GM21360 (cell line): ENCODE measurements around the gene PLEKHG1.

Experiments
- ATAC-seq: cut with Tn5 transposase; IDR thresholded peaks from one replicate; pipeline ENCODE4 v1.9.1; 2021; ENCODE audit warnings: mild to moderate bottlenecking, moderate library complexity; ENCODE audit not compliant: unreplicated experiment

PLEKHG1 gene

DNA sequence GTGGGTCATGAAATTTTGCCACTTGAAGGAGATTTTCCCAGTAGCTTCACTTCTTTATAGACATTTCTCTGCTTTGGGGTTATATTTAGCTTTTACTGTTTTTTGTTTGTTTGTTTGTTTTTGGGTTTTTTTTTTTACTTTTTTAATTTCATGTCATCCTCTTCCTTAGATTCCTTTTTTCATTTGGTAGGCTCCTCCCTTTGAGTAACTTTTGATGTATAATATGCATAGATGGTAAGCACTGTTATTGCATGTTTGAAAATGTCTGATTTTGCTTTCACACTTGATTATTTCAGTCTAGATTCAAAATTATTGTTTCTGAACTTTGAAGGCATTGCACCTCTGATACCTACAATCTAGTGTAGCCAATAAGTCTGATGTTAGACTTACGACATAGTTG lies 37.6 kb downstream of the PLEKHG1 start:
- no peak for ATAC-seq

DNA sequence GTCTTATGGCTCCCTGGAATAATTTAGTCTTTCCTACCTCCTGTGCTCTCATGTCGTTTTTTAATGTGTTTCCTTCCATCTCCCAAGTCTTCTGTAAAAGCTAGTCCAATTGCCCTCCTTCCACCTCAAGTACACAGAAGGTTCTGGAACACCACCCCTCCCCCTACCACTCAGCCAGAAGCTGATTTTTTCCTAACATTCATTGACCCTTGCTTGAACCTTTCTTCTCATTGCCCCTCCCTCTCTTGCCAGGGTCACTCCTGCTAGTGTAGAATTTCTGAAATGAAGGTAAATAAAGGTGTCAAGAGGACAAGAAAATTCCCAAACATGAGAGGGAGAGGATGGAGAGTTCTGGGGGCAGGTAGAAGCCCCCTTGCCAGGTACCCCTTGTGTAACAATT lies 38.6 kb downstream of the PLEKHG1 start:
- ATAC-seq, result no peak

DNA sequence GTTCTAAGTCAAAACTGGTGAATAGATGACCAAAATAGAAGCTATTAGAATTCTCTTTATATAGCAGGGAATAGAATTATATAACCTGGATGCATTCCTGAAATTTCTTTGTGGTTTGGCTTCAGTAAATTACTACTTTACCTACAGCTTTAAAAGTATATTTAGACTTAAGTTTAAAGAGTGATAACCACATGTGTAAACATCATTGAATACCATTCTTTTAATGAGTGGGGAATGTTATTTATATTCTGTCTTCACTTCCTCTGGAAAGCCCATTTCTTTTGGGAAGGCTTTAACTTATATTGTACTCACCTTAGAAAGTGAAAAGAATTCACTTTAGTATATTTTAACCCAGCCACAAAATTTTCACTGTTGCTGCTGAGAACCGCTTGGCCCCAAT lies 39.1 kb downstream of the PLEKHG1 start:
- no peak for ATAC-seq

DNA sequence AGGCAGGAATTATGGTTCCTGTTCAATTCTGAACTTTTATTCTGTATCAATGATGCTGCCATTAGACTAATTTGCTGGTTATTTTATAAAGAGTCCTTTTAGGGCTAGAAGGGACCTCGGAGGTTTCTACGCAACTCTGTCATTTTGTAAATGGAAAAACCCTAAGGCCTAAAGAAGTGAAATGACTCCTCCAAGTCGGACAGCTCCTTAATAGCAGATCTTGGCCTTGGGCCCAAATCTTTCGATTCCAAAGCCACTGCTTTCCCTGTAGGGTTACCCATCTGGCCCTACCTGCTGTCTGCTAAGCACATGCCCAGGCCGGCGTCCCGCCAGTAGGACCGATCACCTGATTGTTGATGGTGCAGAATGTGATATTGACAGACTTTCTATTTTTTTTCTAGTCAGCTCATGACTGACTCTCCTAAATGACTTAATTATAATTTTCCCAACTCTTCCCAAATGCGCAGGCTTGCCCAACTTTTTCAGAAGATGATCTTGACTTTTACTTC lies 40.2 kb downstream of the PLEKHG1 start:
- ATAC-seq, result no peak

DNA sequence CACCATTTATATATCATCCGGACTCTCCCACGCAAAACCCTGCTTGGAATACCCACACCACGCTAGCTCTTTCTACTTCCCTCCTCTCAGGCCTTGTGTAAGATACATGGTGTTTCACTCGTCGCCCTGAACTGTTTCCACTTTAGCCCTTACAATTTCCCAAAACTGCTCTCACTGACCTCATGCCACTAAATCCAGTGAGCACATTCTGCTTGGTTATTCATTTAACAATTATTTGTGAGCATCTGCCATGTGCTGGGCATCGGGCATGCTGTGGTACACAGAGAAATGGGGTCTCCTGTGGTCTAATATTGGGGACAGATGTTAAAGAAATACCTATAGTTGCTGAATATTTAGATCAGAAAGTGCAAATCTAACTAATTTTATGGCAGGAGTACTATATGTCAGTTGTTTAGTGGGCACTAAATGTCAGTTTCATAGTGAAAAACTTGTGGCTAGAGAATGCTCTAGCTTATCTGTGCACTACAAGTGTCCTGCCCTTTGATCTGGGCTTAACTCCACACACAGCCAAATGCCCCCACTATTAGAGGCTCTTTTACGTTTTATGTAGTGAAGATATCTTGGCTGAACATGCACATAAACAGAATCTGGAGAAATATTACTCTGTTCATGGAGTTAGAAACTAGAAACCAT lies 41.0 kb downstream of the PLEKHG1 start:
- ATAC-seq, result peak; percentile 45

DNA sequence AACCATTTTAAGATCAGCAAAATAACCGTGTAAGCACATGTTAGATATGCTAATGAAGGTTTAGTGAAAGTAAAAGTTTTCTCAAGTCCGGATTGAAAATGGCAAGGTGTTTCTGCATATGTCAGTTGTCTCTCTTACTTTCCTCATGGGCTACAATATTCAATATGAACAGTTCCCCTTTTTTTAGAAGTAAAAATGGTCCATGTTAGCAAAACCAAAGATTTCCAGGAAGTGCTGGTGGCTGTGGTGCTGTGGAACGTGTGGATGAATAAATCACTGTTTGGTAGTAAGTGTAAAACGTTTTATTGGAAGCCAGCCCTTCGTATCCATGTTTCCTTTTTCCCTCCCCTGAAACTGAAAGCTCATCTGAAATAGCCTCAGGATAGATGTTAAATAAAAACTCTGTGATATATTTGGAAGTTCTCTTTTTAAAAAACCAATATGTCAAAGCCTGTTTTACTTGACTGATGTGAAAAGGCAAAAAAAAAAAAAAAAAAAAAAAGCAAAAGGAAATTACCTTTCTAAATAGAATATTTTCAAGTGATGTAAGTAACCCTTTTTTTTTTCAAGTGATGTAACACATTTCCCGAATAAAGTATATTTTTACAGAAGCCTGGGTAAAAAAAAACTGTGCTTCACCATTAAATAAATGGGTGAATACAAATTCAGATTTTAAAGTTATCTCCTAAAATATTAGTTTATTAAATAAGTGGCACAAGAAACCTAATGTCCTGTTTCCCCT lies 41.9 kb downstream of the PLEKHG1 start:
- peak; percentile 46 for ATAC-seq

DNA sequence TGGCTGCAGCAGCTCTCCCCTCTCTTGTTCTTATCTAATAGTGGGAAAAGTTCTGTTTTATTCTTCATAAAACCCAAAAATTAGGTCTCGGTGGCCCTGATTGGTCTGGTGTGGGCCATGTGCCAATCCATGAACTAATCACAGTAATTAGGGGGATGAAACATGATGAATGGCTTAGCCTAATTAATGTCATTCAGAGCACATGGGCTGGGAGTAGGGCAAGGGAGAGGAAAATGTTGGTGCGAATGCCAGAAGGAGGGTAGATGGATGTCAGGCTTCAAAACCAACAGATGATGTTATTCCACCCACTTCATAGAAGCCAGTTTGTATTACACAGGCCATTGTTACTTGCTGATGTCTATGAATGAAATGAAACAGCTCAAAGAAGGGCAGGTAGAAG lies 46.5 kb downstream of the PLEKHG1 start:
- no peak for ATAC-seq

DNA sequence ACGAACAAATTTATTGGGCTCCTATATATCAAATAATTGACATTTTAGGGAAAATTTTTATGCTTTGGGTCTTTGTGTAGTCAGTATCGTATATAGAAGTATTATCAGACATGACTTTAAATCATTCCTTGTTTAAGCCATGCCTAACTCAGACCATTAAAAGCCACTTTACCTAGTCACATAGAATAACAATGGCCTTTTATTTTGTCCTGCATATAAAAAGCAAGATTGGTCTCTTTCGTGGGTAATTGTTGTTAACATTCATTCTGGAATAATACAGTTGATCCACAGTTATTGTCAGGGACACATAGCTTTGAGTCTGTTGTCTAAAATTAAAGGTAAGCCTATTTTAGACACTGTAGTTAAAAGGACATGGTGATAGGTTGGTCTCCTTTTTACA lies 47.4 kb downstream of the PLEKHG1 start:
- no peak for ATAC-seq
